NCI-H82 treated with DMSO at 0.1 percent for 48 hours (cell line): Measurements from ENCODE around the gene CANT1.
"Not testable (repeated sequence)": the region's sequence is repeated elsewhere in the genome, so short reads cannot be mapped to it uniquely, and the experiment has no call there.

ENCODE experiments used
- DNase-seq: peaks from one replicate; lab custom pipeline; 2025; ENCODE audit not compliant: unreplicated experiment; lab: John Stamatoyannopoulos, UW

The CANT1 gene

DNA sequence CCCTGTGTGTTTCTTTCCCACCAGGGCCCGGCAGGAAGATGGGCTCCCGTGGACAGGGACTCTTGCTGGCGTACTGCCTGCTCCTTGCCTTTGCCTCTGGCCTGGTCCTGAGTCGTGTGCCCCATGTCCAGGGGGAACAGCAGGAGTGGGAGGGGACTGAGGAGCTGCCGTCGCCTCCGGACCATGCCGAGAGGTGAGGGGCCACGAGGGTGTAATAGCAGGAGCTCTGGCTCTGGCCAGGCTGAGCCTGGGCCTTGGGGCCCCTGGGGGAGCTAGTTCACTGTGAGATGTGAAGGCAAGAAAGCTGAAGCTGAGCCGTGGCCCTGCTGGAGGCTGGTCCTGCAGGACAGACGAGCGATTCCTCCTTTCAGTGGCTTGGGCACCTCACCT lies 34.4 kb upstream of the CANT1 start:
- no peak for DNase-seq

DNA sequence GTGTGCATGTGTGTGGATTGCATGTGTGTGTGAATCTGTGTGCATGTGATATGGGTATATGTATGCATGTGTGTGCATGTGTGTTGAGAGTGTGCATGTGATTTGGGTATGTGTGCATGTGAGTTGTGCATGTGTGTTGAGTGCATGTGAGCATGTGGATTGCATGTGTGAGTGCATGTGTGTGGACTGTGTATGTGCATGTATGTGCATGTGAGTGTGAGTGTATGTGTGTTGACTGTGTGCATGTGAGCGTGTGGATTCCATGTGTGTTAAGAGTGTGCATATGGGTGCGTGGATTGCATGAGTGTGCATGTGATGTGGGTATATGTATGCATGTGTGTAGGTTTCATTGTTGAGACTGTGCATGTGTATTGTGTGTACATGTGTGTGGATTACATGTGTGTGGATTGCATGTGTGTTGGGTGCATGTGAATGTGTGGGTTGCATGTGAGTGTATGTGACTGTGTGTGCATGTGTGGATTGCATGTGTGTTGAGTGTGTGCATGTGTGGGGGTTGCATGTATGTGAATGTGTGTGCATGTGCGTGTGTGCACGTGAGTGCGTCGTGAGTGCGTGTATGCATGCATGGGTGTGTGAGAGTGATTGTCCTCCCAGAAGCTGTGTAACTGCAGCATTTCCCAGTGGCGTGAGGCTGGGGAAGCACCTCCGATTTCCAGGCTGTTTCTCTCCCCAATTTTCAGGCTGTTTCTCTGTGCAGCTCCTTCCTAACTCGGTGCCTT lies 33.8 kb upstream of the CANT1 start:
- DNase-seq: no peak

DNA sequence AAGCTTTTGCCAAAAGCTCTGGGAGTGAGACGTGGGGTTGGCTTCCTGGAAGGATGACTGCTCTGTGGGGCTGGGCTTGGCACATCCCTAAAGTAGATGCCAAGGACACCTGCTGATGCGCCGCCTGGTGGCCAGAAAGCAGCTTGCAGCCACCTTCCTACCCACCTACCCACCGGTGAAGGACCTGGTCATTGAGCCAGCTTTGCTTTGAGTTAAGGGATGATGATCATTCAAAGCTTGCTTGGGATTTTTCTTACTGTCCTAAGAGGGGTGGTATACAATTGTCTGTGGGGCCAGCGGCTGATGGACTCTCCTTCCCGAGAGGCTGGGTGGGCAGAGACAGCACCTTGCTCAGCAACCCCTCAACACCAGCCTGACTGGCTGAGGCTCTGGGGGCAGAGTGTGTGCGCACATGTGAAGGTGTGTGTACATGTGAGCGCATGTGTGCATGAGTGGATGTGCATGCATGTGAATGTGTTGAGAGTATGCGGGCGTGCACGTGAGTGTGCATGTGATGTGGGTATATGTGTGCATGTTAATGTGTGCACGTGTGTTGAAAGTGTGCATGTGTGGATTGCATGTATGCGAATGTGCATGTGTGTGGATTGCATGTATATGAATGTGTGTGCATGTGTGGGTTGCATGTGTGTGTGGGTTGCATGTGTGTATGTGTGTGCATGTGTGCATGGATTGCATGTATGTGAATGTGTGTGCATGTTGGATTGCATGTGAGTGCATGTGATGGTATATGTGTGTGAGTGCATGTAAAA lies 33.0 kb upstream of the CANT1 start:
- DNase-seq: no peak

DNA sequence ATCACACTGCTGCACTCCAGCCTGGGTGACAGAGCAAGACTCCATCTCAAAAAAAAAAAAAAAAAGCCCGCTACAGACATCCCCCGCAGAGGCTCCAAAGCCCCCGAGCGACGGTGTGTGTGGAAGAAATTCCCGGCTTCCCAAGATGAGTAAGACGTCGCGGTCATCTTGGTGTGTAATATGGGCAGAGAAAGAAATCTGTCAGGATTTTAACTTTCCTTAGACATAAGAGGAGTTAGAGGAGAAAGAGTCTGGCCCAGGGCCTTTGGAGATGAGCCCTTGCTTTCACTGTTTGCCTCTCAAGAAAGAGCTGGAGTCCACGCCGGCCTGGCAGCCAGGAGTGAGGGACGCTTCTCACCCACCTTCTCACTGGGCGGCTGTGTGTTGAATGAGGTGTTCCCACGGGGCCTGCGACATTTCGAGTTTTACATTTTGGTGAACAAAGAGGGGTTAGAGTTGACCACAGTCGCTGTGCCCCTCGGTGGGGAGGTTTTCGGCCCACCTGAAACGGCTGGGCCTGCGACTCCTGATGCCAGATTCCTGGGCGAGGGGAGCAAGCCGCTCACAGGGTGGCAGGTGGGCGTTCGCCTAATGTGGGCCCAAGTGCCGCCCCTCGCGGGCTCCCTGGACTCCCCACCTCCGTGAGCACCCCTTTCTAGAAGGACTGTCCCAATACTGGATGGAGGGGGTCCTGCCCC lies 32.3 kb upstream of the CANT1 start:
- DNase-seq: no peak

DNA sequence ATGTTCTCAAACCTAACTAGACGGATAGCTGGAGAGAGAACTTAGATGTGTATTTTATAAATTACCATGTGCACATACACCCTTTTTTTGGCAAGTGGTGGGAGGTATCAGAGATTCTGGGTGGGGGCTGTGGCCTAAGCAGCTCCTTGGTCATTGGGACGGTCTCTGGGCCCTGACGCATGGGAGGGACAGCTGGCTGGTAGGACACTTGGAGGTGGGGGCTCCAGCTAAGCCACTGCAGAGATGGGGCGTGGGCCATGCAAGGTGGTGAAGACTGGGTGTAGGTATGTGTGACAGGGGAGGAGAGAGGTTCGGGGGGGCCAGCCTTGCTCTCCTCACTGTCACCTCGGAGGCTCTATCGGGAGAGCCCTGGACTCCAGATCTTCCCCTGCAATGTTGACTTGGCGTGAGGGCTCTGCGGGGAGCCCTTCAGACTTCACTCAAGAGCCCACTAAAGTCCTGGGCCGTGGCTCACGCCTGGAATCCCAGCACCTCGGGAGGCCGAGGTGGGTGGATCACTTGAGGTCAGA lies 31.5 kb upstream of the CANT1 start:
- DNase-seq: no peak

DNA sequence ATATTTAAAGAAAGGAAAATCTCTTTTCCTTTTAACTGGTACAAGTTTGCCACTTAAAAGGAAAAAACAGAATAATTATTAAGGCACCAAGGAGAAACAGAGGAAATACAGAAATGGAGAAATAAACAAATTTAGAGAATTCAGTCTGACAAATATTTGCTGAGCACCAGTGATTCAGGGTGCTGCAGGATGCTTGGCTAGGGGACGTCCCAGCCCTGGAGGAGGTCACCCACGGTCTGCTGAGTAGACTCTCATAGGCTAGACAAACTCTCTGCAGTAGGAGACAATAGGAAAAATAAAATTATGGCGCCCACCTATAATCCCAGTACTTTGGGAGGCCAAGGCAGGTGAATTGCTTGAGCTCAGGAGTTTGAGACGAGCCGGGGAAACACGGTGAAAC lies 30.3 kb upstream of the CANT1 start:
- DNase-seq: no peak

DNA sequence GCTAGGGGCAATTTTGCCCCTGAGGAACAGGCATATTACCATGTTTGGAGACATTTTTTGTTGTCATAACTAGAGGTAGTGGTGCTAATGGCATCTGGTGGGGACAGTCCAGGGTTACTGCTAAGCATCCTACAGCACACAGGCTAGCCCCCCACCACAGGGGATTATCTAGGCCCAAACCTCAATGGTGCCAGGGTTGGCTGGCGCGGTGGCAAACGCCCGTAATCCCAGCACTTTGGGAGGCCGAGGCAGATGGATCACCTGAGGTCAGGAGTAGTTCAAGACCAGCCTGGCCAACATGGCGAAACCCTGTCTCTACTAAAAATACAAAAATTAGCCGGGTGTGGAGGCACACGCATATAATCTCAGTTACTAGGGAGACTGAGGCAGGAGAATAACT lies 29.6 kb upstream of the CANT1 start:
- no peak for DNase-seq

DNA sequence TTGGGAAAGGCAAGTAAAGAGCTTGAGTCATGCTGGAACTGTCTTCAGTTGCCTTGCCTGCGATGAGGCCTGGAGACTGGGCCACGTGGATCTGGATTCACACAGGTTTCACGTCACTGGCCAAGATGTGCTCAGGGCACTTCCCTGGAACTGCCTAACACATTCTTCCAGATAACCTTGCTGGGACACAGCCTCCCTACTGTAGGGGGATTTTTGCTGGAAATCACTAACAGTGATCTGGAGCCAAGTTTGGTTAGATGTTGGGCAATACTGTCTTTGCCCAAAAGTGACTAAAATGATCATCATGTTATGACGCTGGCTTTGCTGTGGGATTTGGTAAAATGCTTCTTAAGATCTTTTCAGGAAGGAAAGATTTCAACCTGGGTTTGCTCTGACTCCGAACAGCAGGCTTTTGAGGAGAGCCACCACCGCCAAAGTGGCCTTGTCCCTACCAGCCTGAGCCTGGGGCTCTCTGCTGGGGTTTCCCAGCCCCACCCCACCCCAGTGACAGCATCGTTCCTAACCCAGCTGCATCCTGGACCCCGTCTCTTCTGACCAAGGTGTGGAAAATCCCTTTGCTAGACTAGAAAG lies 29.1 kb upstream of the CANT1 start:
- no peak for DNase-seq

DNA sequence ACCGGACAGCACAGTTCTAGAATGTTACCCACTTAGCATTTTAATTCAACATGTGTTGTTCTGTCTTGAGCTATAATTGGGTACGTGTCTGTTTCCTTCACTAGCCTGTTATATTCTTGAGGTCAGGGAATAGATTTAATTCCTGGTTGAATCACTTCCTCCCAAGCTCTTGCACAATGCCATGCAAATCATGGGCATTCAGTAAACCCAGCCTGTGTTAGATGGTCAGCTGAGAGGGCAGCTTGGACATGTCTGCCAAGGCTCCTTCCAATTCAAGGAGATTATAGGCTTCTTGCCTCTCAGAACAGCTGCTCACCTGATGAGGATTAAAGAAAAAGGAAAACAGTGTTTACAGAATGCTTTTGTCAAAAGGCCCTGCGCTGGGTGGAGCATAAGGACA lies 27.0 kb upstream of the CANT1 start:
- peak; percentile 51 for DNase-seq

DNA sequence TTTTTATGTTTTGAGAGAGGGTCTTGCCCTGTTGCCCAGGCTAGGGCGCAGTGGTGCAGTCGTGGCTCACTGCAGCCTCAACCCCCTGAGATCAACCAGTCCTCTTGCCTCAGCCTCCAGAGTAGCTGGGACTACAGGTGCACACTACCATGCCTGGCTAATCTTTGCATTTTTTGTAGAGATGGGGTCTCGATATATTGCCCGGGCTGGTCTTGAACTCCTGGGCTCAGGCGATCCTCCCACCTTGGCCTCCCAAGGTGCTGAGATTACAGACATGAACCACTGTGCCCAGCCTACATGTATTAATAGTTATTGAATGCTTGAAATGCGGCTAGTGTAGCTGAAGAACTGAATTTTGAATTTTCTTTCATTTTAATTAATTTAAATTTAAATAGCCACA lies 26.6 kb upstream of the CANT1 start:
- DNase-seq: no peak

DNA sequence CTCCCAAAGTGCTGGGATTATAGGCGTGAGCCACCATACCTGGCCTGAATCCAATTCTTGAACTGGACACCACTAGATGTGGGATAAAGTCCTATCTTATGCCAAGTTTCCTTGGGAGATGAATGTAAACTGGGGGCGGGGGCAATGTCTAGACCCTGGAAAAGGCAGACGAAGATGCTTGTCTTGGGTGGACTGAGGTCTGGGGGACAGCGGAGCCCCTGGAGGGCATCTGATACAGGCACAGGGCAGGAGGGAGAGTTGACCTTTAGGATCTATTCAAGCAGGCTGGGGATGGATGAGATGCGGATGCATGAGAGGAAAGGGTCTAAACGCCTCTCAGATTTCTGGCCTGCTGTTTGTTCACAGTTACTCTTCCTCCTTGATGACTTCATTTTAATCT lies 26.1 kb upstream of the CANT1 start:
- no peak for DNase-seq

DNA sequence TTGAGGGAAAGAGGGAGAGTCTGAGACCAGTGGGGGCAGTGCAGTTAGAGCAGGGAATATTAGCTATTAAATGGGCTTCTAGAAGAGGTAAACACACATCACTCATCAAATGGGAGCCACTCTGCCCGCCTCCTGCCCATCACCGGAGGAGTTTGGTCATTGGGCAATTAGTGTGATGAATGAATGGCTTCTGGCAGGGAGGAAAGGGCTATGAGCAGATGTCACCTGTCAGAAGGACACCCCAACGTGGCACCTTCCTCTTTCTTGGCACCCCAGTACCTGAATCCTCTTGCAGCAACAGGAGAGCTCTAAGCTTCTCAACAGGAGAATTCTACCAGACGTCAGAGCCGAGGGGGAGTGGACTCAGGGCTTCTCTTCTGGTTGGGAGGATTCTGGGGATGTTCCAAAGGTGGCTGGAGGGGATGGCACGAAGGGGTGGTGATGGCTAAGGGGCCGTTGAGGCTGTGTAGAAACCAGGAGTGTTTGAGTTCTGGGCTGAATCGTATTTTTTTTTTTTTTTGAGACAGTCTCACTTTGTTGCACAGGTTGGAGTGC lies 25.4 kb upstream of the CANT1 start:
- DNase-seq: no peak

DNA sequence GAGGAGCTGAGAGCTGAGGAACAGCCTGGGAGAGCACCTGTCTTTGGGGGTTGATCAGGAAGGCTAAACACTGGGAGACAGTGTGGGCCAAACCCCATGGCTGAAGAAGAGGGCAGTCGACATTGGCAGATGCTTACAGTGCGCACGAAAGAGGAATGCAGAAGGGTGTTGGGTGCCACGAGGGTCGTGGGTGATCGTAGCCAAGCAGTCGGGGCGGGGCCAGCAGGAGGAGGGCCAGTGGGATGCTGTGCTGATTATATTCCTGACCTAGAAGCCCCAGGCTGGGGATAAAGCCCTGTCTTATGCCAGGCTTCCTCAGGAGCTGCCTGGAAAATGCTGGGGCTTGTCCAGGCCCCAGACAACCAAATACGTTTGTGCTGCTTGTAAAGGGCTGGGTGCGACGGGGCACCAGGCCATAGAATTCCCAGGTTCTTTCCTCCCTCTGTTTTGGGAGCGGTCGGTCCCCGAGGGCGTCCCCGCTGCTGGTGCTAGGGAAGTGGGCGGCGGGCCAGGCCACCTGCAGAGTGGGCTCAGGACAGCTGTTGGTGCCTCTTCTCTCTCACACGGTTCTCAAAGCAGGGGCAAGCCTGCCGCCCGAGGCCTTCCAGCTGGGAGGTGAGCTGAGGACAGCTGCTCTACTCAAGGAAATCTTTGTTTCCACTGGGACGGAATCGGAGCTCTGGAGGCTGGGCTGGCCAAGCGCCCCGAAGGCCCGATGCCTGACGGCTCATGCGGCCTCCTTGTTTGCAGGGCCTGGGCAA lies 24.4 kb upstream of the CANT1 start:
- DNase-seq: no peak

DNA sequence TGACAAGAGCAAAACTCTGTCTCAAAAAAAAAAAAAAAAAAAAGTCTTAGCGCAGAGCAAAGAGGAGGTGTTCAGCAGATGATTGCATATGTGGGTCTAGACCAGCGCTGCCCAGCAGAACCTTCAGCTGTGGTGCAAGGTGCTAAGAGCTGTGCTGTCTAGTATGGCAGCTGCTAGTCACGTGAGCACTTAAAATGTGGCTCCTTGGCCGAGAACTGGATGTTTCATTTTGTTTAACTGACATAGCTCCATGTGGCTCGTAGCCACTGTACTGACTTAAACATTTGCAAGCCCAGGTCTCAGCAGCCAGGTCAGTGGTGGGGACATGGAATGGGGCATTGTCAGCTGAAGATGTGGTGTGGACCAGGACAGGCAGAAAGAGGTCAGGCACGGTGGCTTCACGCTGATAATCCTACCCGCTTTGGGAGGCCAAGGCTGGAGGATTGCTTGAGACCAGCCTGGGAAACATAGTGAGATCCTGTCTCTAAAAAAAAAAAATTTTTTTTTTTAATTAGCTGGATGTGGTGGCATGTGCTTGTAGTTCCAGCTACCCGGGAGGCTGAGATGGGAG lies 23.6 kb upstream of the CANT1 start:
- DNase-seq: no peak

DNA sequence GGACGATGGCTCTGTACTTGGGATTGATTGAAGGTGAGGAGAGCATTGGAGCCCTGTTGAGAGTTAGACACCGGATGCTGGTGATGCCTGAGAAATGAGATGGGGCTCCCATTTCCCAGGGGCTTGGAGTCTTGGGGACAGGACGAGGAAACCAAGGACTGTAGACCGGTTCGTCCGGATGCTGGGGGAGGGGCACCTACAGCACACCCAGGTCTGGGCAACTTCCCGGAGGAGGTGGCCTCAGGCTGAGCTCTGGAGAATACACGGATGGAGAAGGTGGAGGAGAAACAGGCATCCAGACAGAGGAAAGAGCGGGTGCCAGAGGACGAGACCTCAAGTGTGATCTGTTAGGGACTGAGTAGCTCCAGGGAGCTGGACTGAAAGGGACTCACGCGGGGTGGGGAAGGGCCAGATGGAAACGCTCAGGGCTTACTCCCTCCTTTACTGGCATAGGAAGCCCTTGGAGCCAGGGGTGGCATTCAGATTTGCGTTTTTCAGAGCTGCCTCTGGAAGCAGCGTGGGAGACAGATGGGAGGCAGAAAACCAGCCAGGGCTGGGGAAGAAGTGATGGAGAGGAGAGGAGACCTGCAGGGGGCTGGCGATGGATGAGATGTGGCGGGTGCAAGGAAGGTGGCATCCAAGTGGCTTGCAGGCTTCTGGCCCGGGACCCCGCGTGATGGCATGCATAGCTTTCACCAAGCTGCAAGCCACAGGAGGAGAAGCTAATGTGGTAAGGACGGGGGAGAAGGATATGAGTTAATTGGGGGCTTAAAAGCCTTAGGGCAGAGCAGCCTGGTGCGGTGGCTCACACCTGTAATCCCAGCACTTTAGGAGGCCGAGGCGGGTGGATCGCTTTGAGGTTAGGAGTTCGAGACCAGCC lies 22.7 kb upstream of the CANT1 start:
- DNase-seq: no peak

DNA sequence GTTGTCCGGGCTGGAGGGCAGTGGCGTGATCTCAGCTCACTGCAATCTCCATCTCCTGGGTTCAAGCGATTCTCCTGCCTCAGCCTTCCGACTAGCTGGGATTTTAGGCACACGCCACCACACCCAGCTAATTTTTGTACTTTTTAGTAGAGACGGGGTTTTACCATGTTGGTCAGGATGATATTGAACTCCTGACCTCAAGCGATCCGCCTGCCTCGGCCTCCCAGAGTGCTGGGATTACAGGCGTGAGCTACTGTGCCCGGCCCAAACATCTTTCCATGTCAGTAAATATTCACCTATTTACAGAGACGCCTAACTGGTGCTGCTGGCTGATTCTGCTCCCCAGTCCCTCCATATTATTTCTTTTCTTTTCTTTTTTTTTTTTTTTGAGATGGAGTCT lies 21.1 kb upstream of the CANT1 start:
- DNase-seq: not testable (repeated sequence)

DNA sequence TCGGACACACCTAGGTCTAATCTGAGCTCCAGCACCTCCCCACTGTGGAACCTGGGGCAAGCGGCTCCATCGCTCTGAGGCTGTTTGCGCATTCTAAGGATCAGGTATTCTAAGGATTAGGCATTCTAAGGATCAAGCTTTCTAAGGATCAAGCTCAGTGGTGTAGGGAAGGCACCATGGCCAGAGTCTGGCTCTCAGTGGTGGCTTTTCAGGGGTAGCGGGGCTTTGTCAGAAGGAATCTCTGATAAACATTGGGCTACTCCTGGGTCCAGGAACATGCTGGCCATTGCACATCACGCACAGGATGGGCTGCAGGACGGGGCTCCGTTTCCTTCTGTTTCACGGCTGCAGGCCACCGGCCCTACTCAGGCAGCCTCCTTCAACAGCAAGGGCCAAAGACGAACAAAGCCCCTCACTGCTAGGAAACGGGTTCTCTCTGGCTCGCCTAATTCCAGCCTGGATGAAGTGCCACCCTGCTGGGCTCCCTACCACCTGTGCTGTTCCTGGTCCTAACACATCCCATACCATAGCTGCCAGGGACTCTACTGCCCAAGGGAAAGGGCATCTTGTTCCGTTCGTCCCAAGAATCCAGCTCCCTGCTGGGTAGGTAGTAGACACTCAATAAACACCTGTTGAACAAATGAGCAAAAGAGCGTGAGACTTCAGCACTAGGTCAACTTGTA lies 19.9 kb upstream of the CANT1 start:
- DNase-seq: no peak

DNA sequence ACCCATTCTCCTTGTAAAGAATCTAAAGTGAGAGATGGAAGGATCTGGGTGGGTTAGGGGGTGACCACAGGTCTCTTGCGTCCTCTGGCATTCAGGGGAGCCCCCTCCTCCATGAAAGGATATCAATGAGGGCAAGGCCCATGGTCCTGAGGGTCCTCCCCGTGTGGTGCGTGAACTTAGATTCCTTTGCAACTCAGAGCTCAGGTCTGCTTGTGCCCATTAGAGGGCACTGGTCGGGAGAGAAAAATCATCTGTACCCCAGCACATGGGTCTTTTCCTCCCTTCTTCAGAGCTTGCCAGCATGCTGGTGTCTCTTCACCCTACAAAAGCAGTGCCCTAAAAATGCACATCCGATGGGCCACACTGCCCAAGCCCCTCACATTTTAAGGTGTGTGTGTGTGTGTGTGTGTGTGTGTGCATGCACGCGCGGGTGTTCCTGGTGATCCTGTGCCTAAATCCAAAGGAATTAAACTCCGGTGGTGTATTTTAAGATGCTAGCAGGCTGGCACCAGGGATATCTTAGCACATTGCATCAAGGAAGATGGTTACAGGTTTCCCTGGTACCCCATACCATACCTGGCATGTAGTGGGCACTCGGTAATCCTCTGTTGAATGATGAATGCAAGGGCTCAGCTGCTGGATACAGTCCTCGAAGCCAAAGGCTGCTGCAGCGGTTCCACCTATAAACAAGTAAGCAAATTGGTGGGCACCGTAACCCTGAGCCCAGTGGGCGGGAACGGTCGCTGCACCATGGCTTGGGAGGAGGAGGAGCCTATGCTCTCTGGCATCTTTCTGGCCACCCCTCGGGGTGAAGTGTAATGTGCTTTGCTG lies 19.1 kb upstream of the CANT1 start:
- DNase-seq: no peak
